GM12801 (cell line): ENCODE data around the gene HEG1.

Experiments
- TF ChIP-seq, protein P1 (sequence below): IDR thresholded peaks from one replicate; pipeline ENCODE4 v1.5.1; 2011; ENCODE audit warnings: control low read depth; ENCODE audit not compliant: insufficient read length; ENCODE audit errors: extremely low read depth

Gene HEG1

DNA sequence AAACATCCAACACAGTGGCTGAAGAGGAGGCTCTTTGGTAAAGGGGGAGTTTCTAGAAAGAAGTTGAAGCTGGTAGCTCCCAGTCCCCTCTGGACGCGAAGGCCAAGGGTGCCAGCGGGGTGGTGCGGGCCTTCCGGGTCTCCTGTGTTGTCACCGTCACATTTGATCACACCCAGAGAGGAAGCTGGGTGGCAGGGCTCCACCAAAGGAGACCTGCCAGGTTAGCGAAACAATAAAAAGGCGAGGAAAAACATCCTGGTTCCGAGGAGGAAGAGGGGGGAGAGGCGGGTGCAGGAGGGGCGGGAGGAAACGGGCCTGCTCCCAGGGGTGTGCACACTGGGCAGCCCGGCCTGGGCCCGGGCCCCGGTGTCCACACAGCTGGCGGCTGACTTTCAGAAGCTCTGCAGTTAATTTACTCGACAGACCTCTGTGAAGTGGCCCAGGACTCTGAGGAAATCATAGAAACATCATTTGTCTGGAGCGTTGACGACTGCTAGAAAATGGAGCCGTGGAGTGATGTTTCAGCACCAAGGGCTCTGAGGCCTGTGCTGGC is 12.1 kb downstream of the HEG1 start:
- TF ChIP-seq, protein P1, sequence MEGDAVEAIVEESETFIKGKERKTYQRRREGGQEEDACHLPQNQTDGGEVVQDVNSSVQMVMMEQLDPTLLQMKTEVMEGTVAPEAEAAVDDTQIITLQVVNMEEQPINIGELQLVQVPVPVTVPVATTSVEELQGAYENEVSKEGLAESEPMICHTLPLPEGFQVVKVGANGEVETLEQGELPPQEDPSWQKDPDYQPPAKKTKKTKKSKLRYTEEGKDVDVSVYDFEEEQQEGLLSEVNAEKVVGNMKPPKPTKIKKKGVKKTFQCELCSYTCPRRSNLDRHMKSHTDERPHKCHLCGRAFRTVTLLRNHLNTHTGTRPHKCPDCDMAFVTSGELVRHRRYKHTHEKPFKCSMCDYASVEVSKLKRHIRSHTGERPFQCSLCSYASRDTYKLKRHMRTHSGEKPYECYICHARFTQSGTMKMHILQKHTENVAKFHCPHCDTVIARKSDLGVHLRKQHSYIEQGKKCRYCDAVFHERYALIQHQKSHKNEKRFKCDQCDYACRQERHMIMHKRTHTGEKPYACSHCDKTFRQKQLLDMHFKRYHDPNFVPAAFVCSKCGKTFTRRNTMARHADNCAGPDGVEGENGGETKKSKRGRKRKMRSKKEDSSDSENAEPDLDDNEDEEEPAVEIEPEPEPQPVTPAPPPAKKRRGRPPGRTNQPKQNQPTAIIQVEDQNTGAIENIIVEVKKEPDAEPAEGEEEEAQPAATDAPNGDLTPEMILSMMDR, result no peak

DNA sequence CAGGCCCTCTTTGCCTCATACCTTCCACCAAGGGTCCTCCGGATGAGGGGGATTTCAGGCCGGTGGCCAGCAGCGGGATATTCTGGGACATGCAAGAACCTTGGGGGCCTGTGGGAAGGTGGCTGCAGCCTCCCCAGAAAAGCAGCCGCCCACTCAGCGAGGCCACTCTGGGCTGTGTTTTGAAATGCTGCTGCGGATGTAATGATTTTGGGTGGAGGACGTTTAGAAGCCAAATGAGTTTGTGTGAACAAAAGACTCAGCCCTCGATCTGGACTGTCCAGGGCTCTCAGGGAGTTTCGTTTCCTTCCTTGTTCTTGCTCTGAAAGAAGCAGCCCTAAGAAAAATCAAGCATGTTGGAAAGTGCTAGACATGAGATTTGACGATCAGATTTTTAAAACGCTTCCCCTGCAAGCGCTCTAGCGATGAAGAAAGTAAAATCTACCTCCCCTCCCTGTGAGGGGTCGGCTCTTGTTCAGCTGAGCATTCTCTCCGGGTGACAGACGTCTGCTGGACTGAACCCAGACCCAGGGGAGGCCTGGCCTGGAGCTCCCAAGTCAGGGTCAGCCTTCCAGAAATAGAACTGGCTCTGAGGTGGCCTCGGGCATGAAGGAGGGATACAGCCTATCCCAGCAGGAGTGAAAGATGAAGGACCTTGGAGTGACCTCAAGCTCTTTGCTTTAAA is 12.9 kb downstream of the HEG1 start:
- TF ChIP-seq, protein P1, result no peak

DNA sequence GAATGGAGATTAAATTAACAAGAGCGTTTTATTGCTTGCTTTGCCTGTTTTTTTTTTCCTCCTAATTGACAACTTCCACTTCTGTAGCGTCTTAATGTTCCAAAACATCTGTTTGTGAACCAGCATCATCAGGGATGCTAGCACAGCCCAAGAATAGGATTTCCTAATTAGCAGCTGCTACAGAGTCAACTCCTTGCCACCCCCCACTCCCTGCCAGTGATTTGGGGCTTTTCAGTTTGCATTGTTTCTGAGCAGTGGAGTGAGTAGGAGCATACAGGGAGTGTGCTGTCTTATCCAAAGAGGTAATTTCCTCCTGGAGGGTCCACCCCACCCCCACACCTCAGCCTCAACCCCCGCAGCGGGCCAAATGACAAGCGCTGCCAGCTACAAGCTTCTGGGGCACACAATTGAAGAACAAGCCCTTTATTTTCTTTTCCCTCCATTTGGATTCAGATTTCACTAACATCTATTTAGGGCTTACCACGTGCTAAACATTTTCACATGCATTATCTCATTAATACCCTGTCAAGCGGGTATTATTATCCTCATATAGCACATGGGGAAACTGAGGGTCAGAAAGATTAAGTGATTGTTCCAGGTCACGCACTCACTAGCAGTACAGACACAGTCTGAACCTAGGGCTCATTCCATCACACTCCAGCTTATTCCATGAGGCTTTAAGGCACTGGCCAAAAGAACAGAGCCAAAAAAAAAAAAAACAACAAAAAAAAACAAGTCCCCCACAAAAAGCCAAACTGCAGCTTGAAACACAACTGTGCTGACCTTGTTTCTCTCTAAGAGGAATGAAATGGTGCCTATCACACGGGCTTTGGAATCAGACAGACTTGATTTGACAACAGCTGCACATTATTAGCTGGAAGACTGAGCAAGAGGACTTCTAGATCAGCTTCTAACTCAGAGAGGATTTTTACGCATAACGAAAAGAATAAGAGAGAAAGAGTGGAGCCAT is 16.4 kb downstream of the HEG1 start:
- TF ChIP-seq, protein P1, result no peak

DNA sequence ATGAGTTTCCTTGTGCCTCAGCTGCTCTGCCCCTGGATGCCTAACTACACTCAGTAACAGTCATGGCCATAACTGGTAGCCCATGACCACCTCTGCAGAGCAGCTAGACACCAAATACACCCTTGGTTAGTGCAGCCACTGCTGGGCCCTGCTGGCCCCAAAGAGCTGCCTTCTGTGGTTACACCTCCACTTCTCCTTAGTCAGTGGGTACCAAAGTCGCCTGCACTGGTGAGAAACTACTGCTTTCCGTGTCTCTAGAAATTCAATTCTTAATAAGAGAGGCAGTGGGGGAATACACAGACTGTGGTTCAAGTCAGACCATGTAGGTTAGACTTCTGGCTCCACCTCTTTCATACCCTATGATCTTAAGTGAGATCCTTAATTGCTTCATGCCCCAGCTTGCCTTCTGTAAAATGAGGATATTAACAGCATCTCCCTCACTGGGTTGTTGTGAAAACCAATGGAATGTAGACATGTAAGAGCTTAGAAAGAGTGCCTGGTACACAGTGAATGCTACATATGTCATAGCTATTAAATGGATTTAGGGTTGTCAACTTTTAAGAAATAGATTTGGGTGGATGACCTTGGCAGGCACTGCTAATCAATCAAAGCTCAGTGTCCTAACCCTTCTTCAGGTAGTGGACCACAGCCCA is 18.2 kb downstream of the HEG1 start:
- TF ChIP-seq, protein P1, result no peak

DNA sequence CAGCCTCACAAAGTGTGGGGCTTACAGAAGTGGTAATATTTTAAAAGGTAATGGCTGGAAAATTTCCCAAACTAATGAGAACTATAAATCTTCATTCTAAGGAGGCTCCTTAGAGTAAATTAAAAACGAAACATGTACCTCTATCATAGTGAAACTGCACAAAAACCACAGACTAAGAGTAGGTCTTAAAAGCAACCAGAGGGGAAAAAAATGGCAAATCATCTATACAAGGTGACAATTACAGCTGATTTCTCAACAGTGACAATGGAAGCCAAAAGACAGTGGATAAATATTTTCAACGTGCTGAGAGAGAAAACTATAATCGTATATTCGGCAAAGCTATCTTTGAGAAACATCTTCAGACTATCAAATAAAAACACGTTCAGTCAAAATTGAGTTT is 20.6 kb downstream of the HEG1 start:
- TF ChIP-seq, protein P1, result no peak

DNA sequence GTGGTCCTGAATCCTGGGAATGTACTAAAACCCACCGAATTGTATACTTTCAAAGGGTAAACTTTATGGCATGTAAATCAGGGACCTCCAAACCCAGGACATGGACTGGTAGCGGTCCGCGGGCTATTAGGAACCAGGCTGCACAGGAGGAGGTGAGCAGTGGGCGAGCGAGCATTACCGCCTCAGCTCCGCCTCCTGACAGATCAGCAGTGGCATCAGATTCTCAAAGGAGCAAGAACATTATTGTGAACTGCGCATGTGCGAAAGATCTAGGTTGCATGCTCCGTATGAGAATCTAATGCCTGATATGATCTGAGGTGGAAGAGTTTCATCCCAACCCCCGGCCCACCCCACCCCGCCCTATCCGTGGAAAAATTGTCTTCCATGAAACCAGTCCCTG is 22.2 kb downstream of the HEG1 start:
- TF ChIP-seq, protein P1, result no peak

DNA sequence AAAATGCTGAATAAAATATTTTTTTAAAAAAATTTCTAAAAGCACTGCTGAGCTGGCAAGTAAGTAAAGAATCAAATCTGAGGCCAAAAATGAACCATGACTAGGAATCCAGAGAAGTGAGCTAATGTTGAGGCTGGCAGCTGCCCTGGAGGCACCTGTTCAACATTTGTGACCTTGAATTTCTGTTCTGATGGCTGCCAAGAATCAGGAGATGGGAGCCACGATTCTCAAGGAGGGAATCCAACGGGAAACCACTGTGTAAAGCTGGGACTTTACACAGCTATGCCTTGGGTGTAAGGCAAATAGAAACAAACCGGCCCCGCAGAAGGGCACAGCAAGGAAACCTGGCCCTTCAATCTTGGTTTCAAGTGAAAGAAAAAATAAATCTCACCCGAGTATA is 22.7 kb downstream of the HEG1 start:
- TF ChIP-seq, protein P1, result no peak
